Neural cell (in vitro differentiated cells): Measurements from ENCODE around the gene REPIN1. TPM values are rescaled to one million over a fixed set of nuclear protein-coding genes. Genes with fewer than 3 reads are reported as not detected.
A peak's percentile ranks its signal among the peaks of the same experiment; 100 is the strongest.

Experiments
- H2AFZ ChIP-seq: fragments of 200-600, 300-800 bp; sonication (generic), shearing (Covaris generic); 2 replicates; pipeline ENCODE4 v1.6.0; 2014; ENCODE audit warnings: low read depth, mild to moderate bottlenecking, antibody characterized with exemption, low read length, moderate library complexity
- H3F3A ChIP-seq: fragments of 200-600 bp; shearing (Covaris generic); 2 replicates; pipeline ENCODE4 v1.6.1; 2016; ENCODE audit warnings: mild to moderate bottlenecking, moderate library complexity, mixed read lengths, antibody characterized with exemption, low read length; ENCODE audit not compliant: insufficient read depth, poor library complexity, severe bottlenecking
- H3K27ac ChIP-seq: fragments of 200-600, 300-800 bp; sonication (generic), shearing (Covaris generic); 2 replicates; pipeline ENCODE4 v1.5.1; 2014; ENCODE audit warnings: mild to moderate bottlenecking, low read length, moderate library complexity
- H3K27me3 ChIP-seq: fragments of 300-800, 200-600 bp; sonication (generic), shearing (Covaris generic); 2 replicates; pipeline ENCODE4 v1.6.0; 2014; ENCODE audit warnings: mild to moderate bottlenecking, low read depth, low read length, moderate library complexity; ENCODE audit not compliant: insufficient read depth
- H3K36me3 ChIP-seq: fragments of 300-800, 200-600 bp; sonication (generic), shearing (Covaris generic); 2 replicates; pipeline ENCODE4 v1.5.1; 2014; ENCODE audit warnings: mild to moderate bottlenecking, antibody characterized with exemption, low read length, moderate library complexity; ENCODE audit not compliant: insufficient read depth
- H3K4me2 ChIP-seq: fragments of 300-800, 200-600 bp; sonication (generic), shearing (Covaris generic); 2 replicates; pipeline ENCODE4 v1.6.0; 2014; ENCODE audit warnings: mild to moderate bottlenecking, low read length
- H3K4me3 ChIP-seq: fragments of 300-800, 200-600 bp; sonication (generic), shearing (Covaris generic); 2 replicates; pipeline ENCODE4 v1.5.1; 2014; ENCODE audit warnings: mild to moderate bottlenecking, low read length, moderate library complexity
- H3K79me2 ChIP-seq: fragments of 200-600 bp; shearing (Covaris generic); replicated peaks from 2 replicates; pipeline ENCODE4 v1.6.0; 2014; ENCODE audit warnings: mild to moderate bottlenecking, low read length, moderate library complexity; ENCODE audit not compliant: insufficient read depth
- H3K9ac ChIP-seq: fragments of 300-800, 200-600 bp; sonication (generic), shearing (Covaris generic); 2 replicates; pipeline ENCODE4 v1.6.1; 2016; ENCODE audit warnings: mild to moderate bottlenecking, low read length, mixed read lengths
- H3K9me2 ChIP-seq: fragments of 200-600 bp; shearing (Covaris generic); 2 replicates; pipeline ENCODE4 v1.6.1; 2016; ENCODE audit warnings: mild to moderate bottlenecking, low read length, mixed read lengths; ENCODE audit not compliant: insufficient read depth
- H3K9me3 ChIP-seq: fragments of 200-600, 300-800 bp; sonication (generic), shearing (Covaris generic); 2 replicates; pipeline ENCODE4 v1.6.1; 2016; ENCODE audit warnings: mild to moderate bottlenecking, mixed run types, low read length, moderate library complexity, mixed read lengths
- H4K20me1 ChIP-seq: fragments of 200-600 bp; shearing (Covaris generic); 2 replicates; pipeline ENCODE4 v1.6.1; 2016; ENCODE audit warnings: mild to moderate bottlenecking, mixed run types; ENCODE audit not compliant: insufficient read depth
- CTCF ChIP-seq: fragments of 450-650 bp; IDR thresholded peaks from 2 replicates; pipeline ENCODE4 v1.5.1; 2014; ENCODE audit warnings: antibody characterized with exemption, mild to moderate bottlenecking, moderate library complexity; ENCODE audit not compliant: poor library complexity, severe bottlenecking
- EP300 ChIP-seq: fragments of 450-650 bp; conservative IDR thresholded peaks from 2 replicates; pipeline ENCODE4 v1.6.1; 2014; ENCODE audit warnings: antibody characterized with exemption, mild to moderate bottlenecking, moderate library complexity; ENCODE audit not compliant: poor library complexity, severe bottlenecking
- EZH2 ChIP-seq: fragments of 200-600, 300-800 bp; shearing (Covaris generic), sonication (generic); IDR thresholded peaks from 2 replicates; pipeline ENCODE4 v1.6.1; 2014; ENCODE audit warnings: antibody characterized with exemption, low read length, borderline replicate concordance, mild to moderate bottlenecking; ENCODE audit not compliant: insufficient read depth, poor library complexity, severe bottlenecking
- POLR2AphosphoS5 ChIP-seq: IDR thresholded peaks from 2 replicates; pipeline ENCODE4 v1.6.1; 2012
- RAD21 ChIP-seq: fragments of 450-650 bp; conservative IDR thresholded peaks from 2 replicates; pipeline ENCODE4 v1.6.1; 2014; ENCODE audit warnings: antibody characterized with exemption, mild to moderate bottlenecking, moderate library complexity
- SMC3 ChIP-seq: fragments of 450-650 bp; conservative IDR thresholded peaks from 2 replicates; pipeline ENCODE4 v1.6.1; 2014; ENCODE audit warnings: antibody characterized with exemption, mild to moderate bottlenecking, moderate library complexity; ENCODE audit not compliant: poor library complexity
- TAF1 ChIP-seq: IDR thresholded peaks from 2 replicates; pipeline ENCODE4 v1.6.1; 2012; ENCODE audit warnings: low read depth
- polyA plus RNA-seq: library from polyadenylated mRNA; depleted of rRNA; stranded (reverse); fragments of >200 nt; gene quantifications from 2 replicates; pipeline ENCODE4 v1.2.3, GENCODE V29; 2014
- TF ChIP-seq, protein P1 (sequence below): IDR thresholded peaks from 2 replicates; pipeline ENCODE4 v1.6.1; 2012; ENCODE audit warnings: borderline replicate concordance

The REPIN1 gene
- polyA plus RNA-seq, 1 donor from 2014 or later, result 95.5 TPM

DNA sequence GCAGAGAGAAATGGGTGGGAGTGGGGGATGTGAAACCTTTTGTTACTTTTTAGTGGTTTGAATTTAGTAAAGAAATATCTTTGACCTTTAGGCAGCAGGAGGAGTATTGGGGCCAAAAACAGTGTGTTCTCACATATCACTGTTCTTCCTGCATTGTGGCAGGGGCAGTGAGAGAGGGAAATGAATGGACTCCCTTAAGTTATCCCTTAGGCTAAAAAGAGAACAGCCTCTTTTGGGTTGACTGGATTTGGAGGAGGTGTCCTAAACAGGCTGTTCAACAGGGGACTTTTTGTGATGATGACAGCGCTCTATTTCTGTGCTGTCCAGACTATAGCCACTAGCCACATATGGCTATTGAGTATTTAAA lies 32.8 kb downstream of the REPIN1 start:
- Histone ChIP-seq H3K27ac (no peak overlapping the region), H3K4me2 (no peak overlapping the region), H4K20me1 (no peaks in the 10 kb centered on the region), H3F3A (no peaks in the 10 kb centered on the region), H2AFZ (no peak overlapping the region), H3K36me3 (no peaks in the 10 kb centered on the region), H3K9me3 (no peaks in the 10 kb centered on the region), H3K9ac (no peak overlapping the region), H3K4me3 (no peak overlapping the region), H3K9me2 (no peaks in the 10 kb centered on the region), H3K27me3 (no peaks in the 10 kb centered on the region), H3K79me2 (no peaks in the 10 kb centered on the region)
- TF ChIP-seq EP300 (no peak), EZH2 (no peak), SMC3 (no peak)

- Histone ChIP-seq H4K20me1 (no peaks in the 10 kb centered on the region), H3K4me2 (no peak overlapping the region), H3K9ac (peak overlapping the region; percentile 9), H3K4me3 (no peak overlapping the region), H3K9me2 (no peaks in the 10 kb centered on the region), H3K27ac (no peak overlapping the region), H3K27me3 (no peaks in the 10 kb centered on the region), H3K9me3 (no peaks in the 10 kb centered on the region), H3K36me3 (no peaks in the 10 kb centered on the region), H3F3A (no peaks in the 10 kb centered on the region), H3K79me2 (no peaks in the 10 kb centered on the region), H2AFZ (no peak overlapping the region)
- TF ChIP-seq EP300 (no peak), SMC3 (no peak), EZH2 (no peak), TAF1 (no peak)
- TF ChIP-seq, protein P1, sequence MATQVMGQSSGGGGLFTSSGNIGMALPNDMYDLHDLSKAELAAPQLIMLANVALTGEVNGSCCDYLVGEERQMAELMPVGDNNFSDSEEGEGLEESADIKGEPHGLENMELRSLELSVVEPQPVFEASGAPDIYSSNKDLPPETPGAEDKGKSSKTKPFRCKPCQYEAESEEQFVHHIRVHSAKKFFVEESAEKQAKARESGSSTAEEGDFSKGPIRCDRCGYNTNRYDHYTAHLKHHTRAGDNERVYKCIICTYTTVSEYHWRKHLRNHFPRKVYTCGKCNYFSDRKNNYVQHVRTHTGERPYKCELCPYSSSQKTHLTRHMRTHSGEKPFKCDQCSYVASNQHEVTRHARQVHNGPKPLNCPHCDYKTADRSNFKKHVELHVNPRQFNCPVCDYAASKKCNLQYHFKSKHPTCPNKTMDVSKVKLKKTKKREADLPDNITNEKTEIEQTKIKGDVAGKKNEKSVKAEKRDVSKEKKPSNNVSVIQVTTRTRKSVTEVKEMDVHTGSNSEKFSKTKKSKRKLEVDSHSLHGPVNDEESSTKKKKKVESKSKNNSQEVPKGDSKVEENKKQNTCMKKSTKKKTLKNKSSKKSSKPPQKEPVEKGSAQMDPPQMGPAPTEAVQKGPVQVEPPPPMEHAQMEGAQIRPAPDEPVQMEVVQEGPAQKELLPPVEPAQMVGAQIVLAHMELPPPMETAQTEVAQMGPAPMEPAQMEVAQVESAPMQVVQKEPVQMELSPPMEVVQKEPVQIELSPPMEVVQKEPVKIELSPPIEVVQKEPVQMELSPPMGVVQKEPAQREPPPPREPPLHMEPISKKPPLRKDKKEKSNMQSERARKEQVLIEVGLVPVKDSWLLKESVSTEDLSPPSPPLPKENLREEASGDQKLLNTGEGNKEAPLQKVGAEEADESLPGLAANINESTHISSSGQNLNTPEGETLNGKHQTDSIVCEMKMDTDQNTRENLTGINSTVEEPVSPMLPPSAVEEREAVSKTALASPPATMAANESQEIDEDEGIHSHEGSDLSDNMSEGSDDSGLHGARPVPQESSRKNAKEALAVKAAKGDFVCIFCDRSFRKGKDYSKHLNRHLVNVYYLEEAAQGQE, result no peak
Observed at GRCh38 chr7:150401861-150402631, 33.4 kb downstream of the REPIN1 start.

DNA sequence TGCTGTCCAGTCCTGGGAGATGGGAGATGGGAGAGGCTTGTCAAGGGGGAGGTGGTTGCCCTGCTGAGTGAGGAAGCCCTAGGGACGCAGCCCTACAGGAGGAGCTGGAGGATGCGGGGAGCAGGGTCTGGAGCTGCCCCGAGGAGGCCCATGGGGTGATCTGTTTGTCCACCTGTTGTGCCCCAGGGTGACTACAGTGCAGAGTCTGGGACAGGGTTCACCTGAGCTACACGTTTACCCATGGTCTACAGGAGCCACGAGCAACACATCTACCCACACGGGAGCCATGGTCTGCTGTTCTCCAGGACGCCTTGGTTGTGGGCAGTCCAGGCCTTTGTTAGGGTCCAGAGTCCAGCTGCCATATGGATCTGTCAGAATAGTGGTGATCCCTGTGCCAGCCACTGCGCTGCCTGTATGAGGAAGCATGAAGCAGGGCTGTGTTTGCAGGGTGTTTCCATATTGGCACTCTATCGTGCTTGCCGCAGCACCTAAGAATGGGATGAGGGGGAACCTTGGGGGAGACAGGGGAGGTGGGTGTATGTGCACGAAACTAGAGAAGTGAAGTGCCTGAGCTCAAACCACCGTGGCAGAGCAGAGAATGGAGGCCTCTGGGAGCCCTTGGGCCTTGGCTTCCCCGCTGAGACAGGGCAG lies 34.2 kb downstream of the REPIN1 start:
- no peak overlapping the region for H3K27ac ChIP-seq

More for the DNA sequence above, 34.2 kb downstream of the REPIN1 start:
- Histone ChIP-seq H3K27me3 (no peaks in the 10 kb centered on the region), H3K9me2 (no peaks in the 10 kb centered on the region), H3K36me3 (no peaks in the 10 kb centered on the region), H3K9me3 (no peaks in the 10 kb centered on the region), H2AFZ (no peak overlapping the region), H3K79me2 (no peaks in the 10 kb centered on the region), H3K4me2 (no peak overlapping the region), H4K20me1 (no peaks in the 10 kb centered on the region), H3K9ac (no peak overlapping the region), H3F3A (no peaks in the 10 kb centered on the region), H3K4me3 (no peak overlapping the region)
- TF ChIP-seq CTCF (no peak), TAF1 (no peak), POLR2AphosphoS5 (no peak), RAD21 (no peak)
